GM19099 (cell line): ENCODE results near the gene PABPN1.

ENCODE experiments used
- POLR2A ChIP-seq: IDR thresholded peaks from 3 replicates; pipeline ENCODE4 v1.6.1; 2011; ENCODE audit warnings: low read depth; ENCODE audit not compliant: insufficient read length; ENCODE audit errors: extremely low read depth

Gene PABPN1

GRCh38 chr14:23345987-23346692 is 24.9 kb downstream of the PABPN1 start:
- no peak for TF ChIP-seq POLR2A

GRCh38 chr14:23346693-23347405 is 25.6 kb downstream of the PABPN1 start:
- TF ChIP-seq POLR2A: no peak

GRCh38 chr14:23347406-23348296 is 26.4 kb downstream of the PABPN1 start:
- no peak for TF ChIP-seq POLR2A

- TF ChIP-seq POLR2A: no peak
Observed at GRCh38 chr14:23348297-23348655, 27.0 kb downstream of the PABPN1 start.

- no peak for TF ChIP-seq POLR2A
Observed at GRCh38 chr14:23349156-23349845, 28.0 kb downstream of the PABPN1 start.

GRCh38 chr14:23351681-23352505 is 30.6 kb downstream of the PABPN1 start:
- TF ChIP-seq POLR2A: no peak

GRCh38 chr14:23352506-23353432 is 31.5 kb downstream of the PABPN1 start, which contains the start of gene SLC22A17:
Gene SLC22A17 (minus strand): TSS chr14:23352887.
- no peak for TF ChIP-seq POLR2A

- TF ChIP-seq POLR2A: no peak
Observed at GRCh38 chr14:23353433-23353780, 32.1 kb downstream of the PABPN1 start.

- TF ChIP-seq POLR2A: no peak
Observed at GRCh38 chr14:23354990-23355389, 33.7 kb downstream of the PABPN1 start.

- no peak for TF ChIP-seq POLR2A
Observed at GRCh38 chr14:23355871-23356435, 34.7 kb downstream of the PABPN1 start.

GRCh38 chr14:23356662-23357061 is 35.4 kb downstream of the PABPN1 start:
- TF ChIP-seq POLR2A: no peak

- TF ChIP-seq POLR2A: no peak
Observed at GRCh38 chr14:23357261-23357660, 36.0 kb downstream of the PABPN1 start.

GRCh38 chr14:23358042-23358441 is 36.8 kb downstream of the PABPN1 start:
- TF ChIP-seq POLR2A: no peak
